CD4-positive, alpha-beta T cell treated with Interleukin-10 for 1 hour (primary cell): ENCODE measurements around the gene TMEM108.

Experiments
- DNase-seq: peaks from one replicate; pipeline ENCODE4 v3.0.0-alpha.2; 2020

TMEM108 gene

GRCh38 chr3:133246119-133246518, 207.9 kb downstream of the TMEM108 start:
- no peak for DNase-seq

GRCh38 chr3:133246773-133247172, 208.6 kb downstream of the TMEM108 start:
- DNase-seq, result no peak

- no peak for DNase-seq
Observed at GRCh38 chr3:133248389-133248788, 210.2 kb downstream of the TMEM108 start.

- DNase-seq, result no peak
Observed at GRCh38 chr3:133249490-133249889, 211.3 kb downstream of the TMEM108 start.

GRCh38 chr3:133254151-133254550, 216.0 kb downstream of the TMEM108 start:
- no peak for DNase-seq

GRCh38 chr3:133254716-133255115, 216.5 kb downstream of the TMEM108 start:
- DNase-seq, result no peak

- DNase-seq, result no peak
Observed at GRCh38 chr3:133256787-133257483, 218.7 kb downstream of the TMEM108 start.

- no peak for DNase-seq
Observed at GRCh38 chr3:133258358-133258757, 220.2 kb downstream of the TMEM108 start.

- no peak for DNase-seq
Observed at GRCh38 chr3:133259767-133260166, 221.6 kb downstream of the TMEM108 start.

GRCh38 chr3:133262333-133262732, 224.1 kb downstream of the TMEM108 start:
- no peak for DNase-seq

- DNase-seq, result no peak
Observed at GRCh38 chr3:133264920-133265319, 226.7 kb downstream of the TMEM108 start.

GRCh38 chr3:133268726-133269134, 230.5 kb downstream of the TMEM108 start:
- DNase-seq, result no peak

- DNase-seq, result no peak
Observed at GRCh38 chr3:133269393-133269792, 231.2 kb downstream of the TMEM108 start.

- no peak for DNase-seq
Observed at GRCh38 chr3:133270631-133271030, 232.4 kb downstream of the TMEM108 start.

GRCh38 chr3:133271042-133271441, 232.9 kb downstream of the TMEM108 start:
- DNase-seq, result no peak

GRCh38 chr3:133271539-133271938, 233.3 kb downstream of the TMEM108 start:
- no peak for DNase-seq

- no peak for DNase-seq
Observed at GRCh38 chr3:133273346-133273745, 235.2 kb downstream of the TMEM108 start.

GRCh38 chr3:133274477-133274876, 236.3 kb downstream of the TMEM108 start:
- DNase-seq, result no peak

- no peak for DNase-seq
Observed at GRCh38 chr3:133276594-133276993, 238.4 kb downstream of the TMEM108 start.

GRCh38 chr3:133277813-133278212, 239.6 kb downstream of the TMEM108 start:
- no peak for DNase-seq

- no peak for DNase-seq
Observed at GRCh38 chr3:133278260-133279043, 240.3 kb downstream of the TMEM108 start.

GRCh38 chr3:133280586-133280985, 242.4 kb downstream of the TMEM108 start:
- DNase-seq, result no peak

GRCh38 chr3:133282236-133282635, 244.0 kb downstream of the TMEM108 start:
- DNase-seq, result no peak
